SKM-1 (cell line): ENCODE results near the gene MPL.

Experiments used
- DNase-seq: peaks from one replicate; lab custom pipeline; 2025; ENCODE audit not compliant: unreplicated experiment; lab: John Stamatoyannopoulos, UW

Gene MPL

GRCh38 chr1:43337588-43337987 is at the start of gene MPL:
MPL (plus strand) TSS chr1:43337818; CDS start chr1:43337849, 31 bp downstream.
- DNase-seq = no peak

GRCh38 chr1:43288058-43288784 is 49.4 kb upstream of the MPL start:
- DNase-seq = no peak

- DNase-seq = no peak
Measured at GRCh38 chr1:43288785-43289706, 48.6 kb upstream of the MPL start.

GRCh38 chr1:43292216-43292615 is 45.4 kb upstream of the MPL start:
- no peak for DNase-seq

- DNase-seq = no peak
Measured at GRCh38 chr1:43292679-43293078, 44.9 kb upstream of the MPL start.

- DNase-seq = no peak
Measured at GRCh38 chr1:43293176-43293575, 44.4 kb upstream of the MPL start.

GRCh38 chr1:43293896-43294760 is 43.5 kb upstream of the MPL start:
- no peak for DNase-seq

GRCh38 chr1:43294761-43295160 is 42.9 kb upstream of the MPL start:
- no peak for DNase-seq

- no peak for DNase-seq
Measured at GRCh38 chr1:43296207-43296606, 41.4 kb upstream of the MPL start.

GRCh38 chr1:43298055-43298454 is 39.6 kb upstream of the MPL start:
- no peak for DNase-seq

GRCh38 chr1:43299101-43299500 is 38.5 kb upstream of the MPL start:
- no peak for DNase-seq

GRCh38 chr1:43300378-43301094 is 37.1 kb upstream of the MPL start, which contains the start of gene TIE1:
TIE1 (plus strand) TSS chr1:43300982; CDS start chr1:43301072, 90 bp downstream.
- DNase-seq = no peak

- no peak for DNase-seq
Measured at GRCh38 chr1:43302201-43302600, 35.4 kb upstream of the MPL start.

GRCh38 chr1:43302721-43303470 is 34.7 kb upstream of the MPL start:
- DNase-seq = no peak

GRCh38 chr1:43303471-43304313 is 33.9 kb upstream of the MPL start:
- DNase-seq = no peak

GRCh38 chr1:43304314-43304681 is 33.3 kb upstream of the MPL start:
- no peak for DNase-seq

- no peak for DNase-seq
Measured at GRCh38 chr1:43304771-43305300, 32.8 kb upstream of the MPL start.

- DNase-seq = no peak
Measured at GRCh38 chr1:43305461-43305860, 32.2 kb upstream of the MPL start.
